ENCODE data around the gene TCERG1L.

- TF ChIP-seq CTCF (IDR thresholded peaks at IDR 0.05) (no peak), NFYB (CRISPR knock-in tag; conservative IDR thresholded peaks at IDR 0.05; ENCODE audit: low read depth) (no peak), SP1 (CRISPR knock-in tag; conservative IDR thresholded peaks at IDR 0.05) (no peak), FOXJ3 (CRISPR knock-in tag; IDR thresholded peaks at IDR 0.05; ENCODE audit: borderline replicate concordance) (no peak), MAX (CRISPR knock-in tag; IDR thresholded peaks at IDR 0.05) (no peak), ZNF396 (CRISPR knock-in tag; IDR thresholded peaks at IDR 0.05; ENCODE audit: borderline replicate concordance) (no peak)
Measured at GRCh38 chr10:131202990-131203389, 108.5 kb downstream of the TCERG1L start.

Measured in WTC11 (cell line).